Epithelial cell of esophagus (primary cell): ENCODE measurements around the gene IP6K1.

Experiments
- DNase-seq: peaks from one replicate; pipeline ENCODE4 v3.0.0; 2010; ENCODE audit warnings: low read depth
- H3K4me3 ChIP-seq: 2 replicates; pipeline ENCODE4 v1.5.1; 2011; ENCODE audit warnings: mild to moderate bottlenecking, low read length, control low read depth
- TF ChIP-seq, protein P1 (sequence below): IDR thresholded peaks from 2 replicates; pipeline ENCODE4 v1.5.1; 2011; ENCODE audit warnings: low read depth, mild to moderate bottlenecking, low read length, control low read depth, inconsistent platforms; ENCODE audit not compliant: insufficient read depth; ENCODE audit errors: missing control alignments

IP6K1 gene

DNA sequence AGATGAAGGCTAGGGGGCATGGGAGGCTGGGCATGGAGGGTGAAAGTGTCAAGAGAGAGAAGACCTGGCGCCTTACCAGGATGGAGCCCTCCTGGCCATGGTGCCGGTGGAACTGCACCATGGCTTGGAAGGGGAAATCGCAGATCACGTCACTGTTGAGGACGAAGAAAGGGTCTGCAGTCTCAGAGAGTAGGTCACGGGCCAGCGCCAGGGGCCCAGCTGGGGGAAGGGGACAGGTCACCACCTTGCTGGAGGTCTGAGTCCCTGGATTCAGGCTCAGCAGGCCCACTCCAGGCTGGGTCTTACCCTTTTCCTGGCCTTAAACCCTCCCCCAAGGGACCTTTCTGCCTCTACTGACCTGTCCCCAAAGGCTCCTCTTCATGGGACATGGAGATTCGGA lies 63.4 kb downstream of the IP6K1 start:
- peak overlapping the region; percentile 99 for H3K4me3 ChIP-seq

DNA sequence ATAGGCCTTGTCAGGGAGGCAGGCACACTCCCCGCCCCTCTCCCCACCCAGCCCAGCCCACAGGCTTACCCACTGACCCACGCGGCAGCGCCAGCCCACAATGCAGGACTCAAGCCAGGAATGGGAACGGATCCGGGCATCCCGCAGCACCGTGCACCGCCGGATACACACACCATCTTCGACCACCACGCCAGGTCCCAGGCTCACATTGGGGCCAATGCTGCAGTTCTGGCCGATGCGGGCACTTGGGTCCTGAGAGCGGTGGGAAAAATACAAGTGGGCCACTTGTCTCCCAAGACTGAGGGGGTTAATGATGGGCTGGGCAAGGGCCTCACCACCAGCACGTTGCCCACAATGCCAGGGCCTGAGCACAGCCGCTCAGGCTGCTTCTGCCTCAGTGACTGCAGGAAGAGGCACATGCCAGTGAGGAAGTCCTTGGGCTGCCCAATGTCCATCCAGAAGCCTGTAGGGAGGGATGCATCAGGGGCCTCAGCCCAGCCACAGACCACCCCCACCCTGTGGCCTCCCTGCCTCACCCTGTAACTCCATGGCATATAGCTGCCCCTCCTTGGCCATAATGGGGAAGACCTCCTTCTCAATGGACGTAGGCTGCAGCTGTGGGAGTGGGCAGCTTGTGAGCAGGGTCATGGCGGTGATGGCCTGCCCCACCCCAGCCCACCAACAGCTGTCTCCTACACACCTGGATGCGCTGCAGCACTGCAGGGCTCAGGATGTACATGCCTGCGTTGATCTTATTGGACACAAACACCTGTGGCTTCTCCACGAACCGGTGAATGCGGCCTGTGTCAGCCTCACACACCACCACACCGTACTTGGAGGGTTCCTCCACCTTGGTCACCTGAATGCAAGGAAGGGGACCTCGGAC lies 64.2 kb downstream of the IP6K1 start:
- no peak for DNase-seq
- H3K4me3 ChIP-seq = no peak overlapping the region
- TF ChIP-seq, protein P1, sequence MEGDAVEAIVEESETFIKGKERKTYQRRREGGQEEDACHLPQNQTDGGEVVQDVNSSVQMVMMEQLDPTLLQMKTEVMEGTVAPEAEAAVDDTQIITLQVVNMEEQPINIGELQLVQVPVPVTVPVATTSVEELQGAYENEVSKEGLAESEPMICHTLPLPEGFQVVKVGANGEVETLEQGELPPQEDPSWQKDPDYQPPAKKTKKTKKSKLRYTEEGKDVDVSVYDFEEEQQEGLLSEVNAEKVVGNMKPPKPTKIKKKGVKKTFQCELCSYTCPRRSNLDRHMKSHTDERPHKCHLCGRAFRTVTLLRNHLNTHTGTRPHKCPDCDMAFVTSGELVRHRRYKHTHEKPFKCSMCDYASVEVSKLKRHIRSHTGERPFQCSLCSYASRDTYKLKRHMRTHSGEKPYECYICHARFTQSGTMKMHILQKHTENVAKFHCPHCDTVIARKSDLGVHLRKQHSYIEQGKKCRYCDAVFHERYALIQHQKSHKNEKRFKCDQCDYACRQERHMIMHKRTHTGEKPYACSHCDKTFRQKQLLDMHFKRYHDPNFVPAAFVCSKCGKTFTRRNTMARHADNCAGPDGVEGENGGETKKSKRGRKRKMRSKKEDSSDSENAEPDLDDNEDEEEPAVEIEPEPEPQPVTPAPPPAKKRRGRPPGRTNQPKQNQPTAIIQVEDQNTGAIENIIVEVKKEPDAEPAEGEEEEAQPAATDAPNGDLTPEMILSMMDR = no peak

More for the DNA sequence above, 63.4 kb downstream of the IP6K1 start:
- TF ChIP-seq, protein P1 = no peak
- no peak for DNase-seq

DNA sequence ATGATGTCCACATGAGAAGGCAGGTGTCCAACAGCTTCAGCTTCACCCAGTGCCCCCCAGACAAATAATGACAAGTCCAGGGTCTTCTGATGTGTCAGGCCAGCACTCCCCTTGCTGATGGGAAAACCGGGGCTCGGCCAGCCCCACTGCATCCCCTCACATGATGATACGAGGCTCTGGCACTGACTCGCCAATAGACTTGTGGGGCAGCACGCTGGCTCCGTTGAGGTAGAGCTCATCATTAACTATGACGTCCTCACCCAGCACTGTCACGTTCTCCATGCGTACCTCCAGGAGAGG lies 64.8 kb downstream of the IP6K1 start:
- H3K4me3 ChIP-seq = no peak overlapping the region
- TF ChIP-seq, protein P1 = no peak
- no peak for DNase-seq

DNA sequence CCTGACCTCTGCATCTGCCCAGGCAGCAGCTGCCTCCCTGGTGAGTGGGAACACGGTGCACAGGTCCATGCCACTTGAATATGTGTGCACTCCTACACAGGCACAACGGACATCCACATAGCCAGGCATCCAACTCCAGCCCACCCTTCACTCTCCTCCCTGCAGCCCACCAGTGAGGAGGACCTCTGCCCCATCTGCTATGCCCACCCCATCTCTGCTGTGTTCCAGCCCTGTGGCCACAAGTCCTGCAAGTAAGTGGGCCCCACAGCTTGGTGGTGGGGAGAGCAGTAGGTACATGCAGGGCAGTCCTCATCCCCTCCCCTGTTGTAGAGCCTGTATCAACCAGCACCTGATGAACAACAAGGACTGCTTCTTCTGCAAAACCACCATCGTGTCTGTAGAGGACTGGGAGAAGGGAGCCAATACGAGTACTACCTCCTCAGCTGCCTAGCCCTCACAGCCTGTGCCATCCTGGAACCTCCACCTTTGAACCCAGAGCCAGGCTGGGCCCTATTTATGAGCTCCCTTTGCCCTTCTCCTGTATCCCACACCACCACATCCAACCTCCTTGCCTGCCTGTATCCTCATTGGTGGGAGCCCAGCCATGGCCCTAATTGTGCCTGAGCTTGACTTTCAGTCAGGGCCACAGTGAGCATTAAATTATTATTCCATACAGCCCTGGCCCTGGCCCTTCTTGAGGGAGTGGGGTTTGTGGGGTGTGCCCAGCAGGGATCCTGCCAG lies 65.3 kb downstream of the IP6K1 start:
- TF ChIP-seq, protein P1 = no peak
- no peak overlapping the region for H3K4me3 ChIP-seq
- no peak for DNase-seq

DNA sequence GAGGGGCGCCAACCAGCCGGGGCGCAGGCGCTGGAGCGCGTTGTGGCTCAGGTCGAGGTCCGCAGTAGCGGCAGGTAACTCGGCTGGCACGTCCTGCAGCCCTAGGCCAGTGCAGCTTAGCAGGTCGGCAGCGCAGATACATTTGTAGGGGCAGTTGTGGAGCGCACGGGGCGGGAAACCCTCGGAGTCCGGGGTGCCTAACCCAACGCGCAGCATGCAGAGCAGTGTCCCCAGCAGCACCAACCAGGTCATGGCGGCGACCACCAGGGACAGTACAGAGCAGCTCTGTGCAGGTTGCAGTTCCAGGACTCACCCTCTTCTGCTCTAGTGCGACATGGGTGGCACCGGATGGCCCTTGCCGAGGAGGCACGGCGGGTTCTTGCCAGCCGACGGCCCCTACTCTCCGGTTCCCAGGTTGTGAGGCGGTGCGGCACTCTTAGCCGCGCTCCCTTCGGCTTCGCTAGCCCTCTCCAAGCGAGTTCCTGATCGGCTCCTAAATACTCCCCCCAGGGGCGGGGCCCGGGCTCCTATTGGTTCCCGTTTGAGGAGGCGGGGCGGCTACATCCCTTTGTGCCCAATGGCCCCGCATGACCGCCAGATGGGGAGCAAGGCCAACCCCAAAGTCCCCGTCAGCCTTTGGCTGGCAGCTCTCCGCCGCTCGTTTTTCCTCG lies 67.0 kb downstream of the IP6K1 start, which contains the start of gene AMIGO3:
Gene AMIGO3 (minus strand): TSS at position 471 of the 671 bp plus-strand sequence. CDS start 219 bp downstream, at position 252.
- peak within 1 kb of the TSS; percentile 46 for H3K4me3 ChIP-seq
- TF ChIP-seq, protein P1 = peak; percentile 14
- peak; percentile 96 for DNase-seq

DNA sequence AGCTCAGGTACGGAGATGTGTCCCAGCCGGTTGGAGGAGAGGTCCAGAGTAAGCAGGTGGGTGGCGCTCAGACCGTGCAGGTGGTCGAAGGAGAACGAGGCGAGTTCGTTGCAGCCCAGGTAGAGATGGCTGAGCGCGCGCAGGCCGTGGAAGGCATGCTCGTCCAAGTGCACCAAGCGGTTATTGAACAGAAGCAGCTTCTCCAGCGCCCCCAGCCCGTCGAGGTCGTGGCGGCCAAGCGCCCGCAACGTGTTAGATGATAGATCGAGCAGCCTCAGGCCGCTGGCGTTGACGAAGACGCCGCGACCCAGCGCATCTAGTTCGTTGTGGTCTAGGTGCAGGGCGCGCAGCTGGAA lies 67.5 kb downstream of the IP6K1 start:
- DNase-seq = no peak
- TF ChIP-seq, protein P1 = no peak
- H3K4me3 ChIP-seq = peak overlapping the region; percentile 46
